Fibroblast of lung (primary cell): ENCODE results near the gene TADA2B. TPM values are rescaled to one million over a fixed set of nuclear protein-coding genes. Genes with fewer than 3 reads are reported as not detected.

Experiments used
- DNase-seq, 2 donors: peaks; one replicate each; pipeline versions ENCODE4 v3.0.0 to v3.0.0-alpha.2; 2010; ENCODE audit warnings: low read depth in 2 of 2
- H2AFZ ChIP-seq: 2 replicates; pipeline ENCODE4 v1.5.1; 2012; ENCODE audit warnings: low read length, control low read depth, inconsistent platforms
- H3K27ac ChIP-seq: 2 replicates; pipeline ENCODE4 v1.5.1; 2011; ENCODE audit warnings: low read length, control low read depth; ENCODE audit not compliant: insufficient read depth
- H3K27me3 ChIP-seq: 2 replicates; pipeline ENCODE4 v1.5.1; 2011; ENCODE audit warnings: mild to moderate bottlenecking, low read length; ENCODE audit not compliant: control insufficient read depth, insufficient read depth
- H3K36me3 ChIP-seq: 2 replicates; pipeline ENCODE4 v1.5.1; 2011; ENCODE audit warnings: low read length; ENCODE audit not compliant: control insufficient read depth, insufficient read depth
- H3K4me1 ChIP-seq: 2 replicates; pipeline ENCODE4 v1.5.1; 2011; ENCODE audit warnings: low read length; ENCODE audit not compliant: control insufficient read depth, insufficient read depth; ENCODE audit errors: extremely low read depth
- H3K4me2 ChIP-seq: 2 replicates; pipeline ENCODE4 v1.5.1; 2011; ENCODE audit warnings: low read length, control low read depth; ENCODE audit not compliant: insufficient read depth; ENCODE audit errors: extremely low read depth
- H3K4me3 ChIP-seq, 4 experiments: fragments of 200-600 bp in 1 of 4; sonication (generic) in 1 of 4; replicated peaks in 1 of 4; 2 replicates each; pipeline ENCODE4 v1.5.1; 2011 to 2016; ENCODE audit warnings: low read length in 4 of 4, low read depth in 3 of 4, mild to moderate bottlenecking in 3 of 4, control low read depth in 2 of 4, inconsistent platforms in 1 of 4, mixed read lengths in 1 of 4; ENCODE audit not compliant: insufficient read depth in 1 of 4; ENCODE audit errors: control extremely low read depth in 1 of 4
- H3K79me2 ChIP-seq: 2 replicates; pipeline ENCODE4 v1.5.1; 2012; ENCODE audit warnings: mild to moderate bottlenecking, low read length, inconsistent platforms; ENCODE audit not compliant: control insufficient read depth, insufficient read depth
- H3K9ac ChIP-seq: 2 replicates; pipeline ENCODE4 v1.5.1; 2011; ENCODE audit warnings: mild to moderate bottlenecking, low read length, control low read depth; ENCODE audit not compliant: insufficient read depth
- H3K9me3 ChIP-seq: 2 replicates; pipeline ENCODE4 v1.5.1; 2012; ENCODE audit warnings: low read depth, low read length; ENCODE audit not compliant: control insufficient read depth, insufficient read depth
- H4K20me1 ChIP-seq: 2 replicates; pipeline ENCODE4 v1.5.1; 2011; ENCODE audit warnings: low read length; ENCODE audit not compliant: control insufficient read depth, insufficient read depth; ENCODE audit errors: extremely low read depth
- EZH2 ChIP-seq: IDR thresholded peaks from 2 replicates; pipeline ENCODE4 v1.5.1; 2012; ENCODE audit warnings: low read length, control low read depth, mild to moderate bottlenecking; ENCODE audit errors: missing control alignments
- polyA plus RNA-seq, 2 donors: library from polyadenylated mRNA; depleted of rRNA in 1 of 2; stranded (reverse) in 1 of 2; unstranded in 1 of 2; fragments of >200 nt; gene quantifications; 2 replicates each; pipeline ENCODE4 v1.2.1, GENCODE V29; 2011 to 2012; ENCODE audit warnings: missing spikeins in 1 of 2
- total RNA-seq: library from RNA; depleted of rRNA; stranded (reverse); fragments of >200 nt; gene quantifications from 2 replicates; pipeline ENCODE4 v1.2.1, GENCODE V29; 2014
- TF ChIP-seq, protein P1 (sequence below), 2 donors: IDR thresholded peaks in 1 of 2; conservative IDR thresholded peaks in 1 of 2; 1 replicate in 1 of 2; 2 replicates in 1 of 2; pipeline ENCODE4 v1.5.1; 2011 to 2012; ENCODE audit warnings: low read length in 2 of 2, control low read depth in 1 of 2, inconsistent platforms in 1 of 2, low read depth in 1 of 2, mild to moderate bottlenecking in 1 of 2

Gene TADA2B
- total and polyA plus RNA-seq, 2 donors (not counting 1 experiment from before 2014, with no cell fraction given) = 8.0 to 12.6 TPM

DNA sequence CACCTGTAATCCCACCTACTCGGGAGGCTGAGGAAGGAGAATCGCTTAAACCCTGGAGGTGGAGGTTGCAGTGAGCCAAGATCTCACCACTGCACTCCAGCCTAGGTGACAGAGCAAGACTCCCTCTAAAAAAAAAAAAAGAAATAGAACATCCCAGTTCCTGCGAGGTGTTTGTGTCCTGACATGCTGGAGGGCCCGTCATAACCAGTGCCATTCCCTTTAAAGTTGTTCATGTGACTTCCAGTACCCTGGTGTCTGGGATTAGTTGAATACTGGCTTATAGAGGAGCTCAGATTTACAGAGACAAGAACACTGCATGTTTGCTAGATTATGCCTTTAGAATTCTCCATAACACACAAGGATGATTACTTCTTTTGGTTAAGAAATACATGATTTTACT lies 37.6 kb upstream of the TADA2B start:
- Histone ChIP-seq H3K9me3 (no peaks in the 10 kb centered on the region), H2AFZ (no peak overlapping the region), H4K20me1 (no peaks in the 10 kb centered on the region), H3K27ac (no peak overlapping the region), H3K4me2 (no peak overlapping the region), H3K4me1 (no peaks in the 10 kb centered on the region), H3K27me3 (no peaks in the 10 kb centered on the region), H3K9ac (no peak overlapping the region), H3K4me3 (no peak overlapping the region), H3K79me2 (no peaks in the 10 kb centered on the region), H3K36me3 (peaks cover 6% of the 10 kb centered on the region)
- no peak for DNase-seq
- TF ChIP-seq, protein P1, sequence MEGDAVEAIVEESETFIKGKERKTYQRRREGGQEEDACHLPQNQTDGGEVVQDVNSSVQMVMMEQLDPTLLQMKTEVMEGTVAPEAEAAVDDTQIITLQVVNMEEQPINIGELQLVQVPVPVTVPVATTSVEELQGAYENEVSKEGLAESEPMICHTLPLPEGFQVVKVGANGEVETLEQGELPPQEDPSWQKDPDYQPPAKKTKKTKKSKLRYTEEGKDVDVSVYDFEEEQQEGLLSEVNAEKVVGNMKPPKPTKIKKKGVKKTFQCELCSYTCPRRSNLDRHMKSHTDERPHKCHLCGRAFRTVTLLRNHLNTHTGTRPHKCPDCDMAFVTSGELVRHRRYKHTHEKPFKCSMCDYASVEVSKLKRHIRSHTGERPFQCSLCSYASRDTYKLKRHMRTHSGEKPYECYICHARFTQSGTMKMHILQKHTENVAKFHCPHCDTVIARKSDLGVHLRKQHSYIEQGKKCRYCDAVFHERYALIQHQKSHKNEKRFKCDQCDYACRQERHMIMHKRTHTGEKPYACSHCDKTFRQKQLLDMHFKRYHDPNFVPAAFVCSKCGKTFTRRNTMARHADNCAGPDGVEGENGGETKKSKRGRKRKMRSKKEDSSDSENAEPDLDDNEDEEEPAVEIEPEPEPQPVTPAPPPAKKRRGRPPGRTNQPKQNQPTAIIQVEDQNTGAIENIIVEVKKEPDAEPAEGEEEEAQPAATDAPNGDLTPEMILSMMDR (conservative IDR thresholded peaks at IDR 0.05 in 1 of 2, IDR thresholded peaks at IDR 0.05 in 1 of 2; ENCODE audit: low read depth in 1 of 2, low read length in 2 of 2) = no peak
- TF ChIP-seq EZH2 = no peak

DNA sequence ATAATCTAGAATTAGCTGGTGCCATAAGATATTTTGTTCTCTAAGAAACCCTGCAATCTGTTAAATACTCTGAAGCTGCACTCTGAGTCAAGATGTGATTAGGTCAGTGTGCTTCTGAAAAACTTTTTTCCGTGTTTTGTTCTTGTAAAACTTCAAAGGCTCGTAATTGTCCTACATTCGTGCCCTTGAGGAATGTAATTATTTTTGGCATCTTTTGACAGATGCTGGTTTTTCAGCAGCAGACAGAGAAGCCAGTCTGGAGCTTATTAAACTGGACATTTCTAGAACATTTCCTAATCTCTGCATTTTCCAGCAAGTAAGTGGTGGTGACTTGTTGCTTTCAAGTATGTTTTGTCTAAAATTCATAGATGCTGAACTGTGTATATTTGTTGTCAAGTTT lies 36.8 kb upstream of the TADA2B start:
- Histone ChIP-seq H3K27me3 (no peaks in the 10 kb centered on the region), H3K4me3 (no peak overlapping the region), H3K4me1 (no peaks in the 10 kb centered on the region), H4K20me1 (no peaks in the 10 kb centered on the region), H3K79me2 (no peaks in the 10 kb centered on the region), H3K9me3 (no peaks in the 10 kb centered on the region), H2AFZ (no peak overlapping the region), H3K9ac (no peak overlapping the region), H3K4me2 (no peak overlapping the region), H3K27ac (no peak overlapping the region), H3K36me3 (peaks cover 3% of the 10 kb centered on the region)
- no peak for DNase-seq
- TF ChIP-seq, protein P1 (conservative IDR thresholded peaks at IDR 0.05 in 1 of 2, IDR thresholded peaks at IDR 0.05 in 1 of 2; ENCODE audit: low read depth in 1 of 2, low read length in 2 of 2) = no peak
- TF ChIP-seq EZH2 = no peak

DNA sequence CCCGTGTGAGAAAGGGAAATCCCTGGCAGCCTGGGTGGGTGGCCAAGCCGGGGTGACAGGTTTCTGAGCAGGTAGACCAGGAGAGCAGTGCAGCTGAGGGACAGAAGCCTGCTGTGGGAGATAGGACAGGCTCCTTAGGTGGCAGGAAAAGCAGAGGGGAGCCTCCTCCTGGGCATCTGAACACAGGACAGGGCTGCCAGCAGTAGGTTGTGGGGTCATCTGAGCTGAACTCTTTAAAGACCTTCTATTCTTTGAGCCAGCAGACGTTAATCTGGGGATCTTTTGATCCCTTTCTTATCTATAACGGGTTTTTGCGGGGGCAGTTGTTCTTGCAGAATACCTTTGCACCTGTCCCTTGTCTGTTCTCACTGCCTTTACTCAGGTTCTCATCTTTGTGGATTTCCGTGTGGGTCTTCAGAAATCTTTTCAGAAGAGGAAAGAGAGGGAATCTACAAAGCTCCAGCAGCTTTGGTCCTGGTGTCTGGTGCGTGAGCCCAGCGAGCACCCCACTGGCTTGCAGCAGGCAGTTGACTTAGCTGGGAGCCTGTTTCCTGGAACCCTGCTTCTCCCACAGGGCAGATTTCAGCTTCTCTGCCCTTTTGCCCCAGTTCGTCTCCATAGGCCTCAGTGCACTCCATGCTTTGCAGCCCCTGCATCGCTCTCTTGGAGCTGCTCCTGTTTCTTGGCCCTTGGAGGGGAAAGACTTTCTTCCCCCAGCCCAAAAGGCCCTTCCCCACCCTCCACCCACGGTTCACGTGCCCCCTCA lies 35.8 kb upstream of the TADA2B start:
- Histone ChIP-seq H3K27ac (no peak overlapping the region), H3K4me2 (no peak overlapping the region), H3K4me1 (no peaks in the 10 kb centered on the region), H3K4me3 (no peak overlapping the region), H3K79me2 (no peaks in the 10 kb centered on the region), H2AFZ (no peak overlapping the region), H3K27me3 (no peaks in the 10 kb centered on the region), H3K9ac (no peak overlapping the region), H3K36me3 (peaks cover 3% of the 10 kb centered on the region), H4K20me1 (no peaks in the 10 kb centered on the region), H3K9me3 (no peaks in the 10 kb centered on the region)
- TF ChIP-seq, protein P1 (conservative IDR thresholded peaks at IDR 0.05 in 1 of 2, IDR thresholded peaks at IDR 0.05 in 1 of 2; ENCODE audit: low read depth in 1 of 2, low read length in 2 of 2) = no peak
- no peak for TF ChIP-seq EZH2
- DNase-seq = no peak
